Natural killer cell treated with Interleukin-12 subunit alpha and Interleukin-12 subunit beta and Interleukin-15 and Interleukin-18, amount 100 ng/mL, for 72 hours (primary cell): ENCODE data around the gene CDC40. TPM values are rescaled to one million over a fixed set of nuclear protein-coding genes. Genes with fewer than 3 reads are reported as not detected.

Source experiments
- ATAC-seq, 2 donors: fragments of 150-1000 bp; cut with Tn5 transposase in 1 of 2; sonication (Bioruptor Pico), chemical (Tn5 transposase) in 1 of 2; 2 replicates each; pipeline ENCODE4 v1.10.0; 2021
- DNase-seq: peaks from one replicate; pipeline ENCODE4 v3.0.0; 2022; ENCODE audit warnings: low spot score
- H3K27ac Mint-ChIP-seq, 2 donors: 1 replicate in 1 of 2; 2 replicates in 1 of 2; pipeline ENCODE4 v1.8.0; 2022; ENCODE audit warnings: mixed read lengths in 2 of 2, mild to moderate bottlenecking in 1 of 2, moderate library complexity in 1 of 2
- H3K27me3 Mint-ChIP-seq, 2 donors: 1 replicate in 1 of 2; 2 replicates in 1 of 2; pipeline ENCODE4 v1.8.0; 2022; ENCODE audit warnings: mixed read lengths in 2 of 2
- H3K36me3 Mint-ChIP-seq: one replicate; pipeline ENCODE4 v1.8.0; 2022; ENCODE audit warnings: mixed read lengths
- H3K4me1 Mint-ChIP-seq, 2 donors: 1 replicate in 1 of 2; 2 replicates in 1 of 2; pipeline ENCODE4 v1.8.0; 2022; ENCODE audit warnings: low read depth in 2 of 2, mixed read lengths in 2 of 2, mild to moderate bottlenecking in 1 of 2
- H3K4me3 Mint-ChIP-seq: one replicate; pipeline ENCODE4 v1.8.0; 2022; ENCODE audit warnings: mixed read lengths
- H3K9me3 Mint-ChIP-seq: 2 replicates; pipeline ENCODE4 v1.8.0; 2022; ENCODE audit warnings: mixed read lengths
- total RNA-seq, 2 donors: library from RNA; stranded (reverse); gene quantifications; one replicate each; pipeline ENCODE4 v1.2.3, GENCODE V29; 2022

Gene CDC40
- total RNA-seq = 10 to 100 TPM; 26.0 to 30.6 TPM

DNA sequence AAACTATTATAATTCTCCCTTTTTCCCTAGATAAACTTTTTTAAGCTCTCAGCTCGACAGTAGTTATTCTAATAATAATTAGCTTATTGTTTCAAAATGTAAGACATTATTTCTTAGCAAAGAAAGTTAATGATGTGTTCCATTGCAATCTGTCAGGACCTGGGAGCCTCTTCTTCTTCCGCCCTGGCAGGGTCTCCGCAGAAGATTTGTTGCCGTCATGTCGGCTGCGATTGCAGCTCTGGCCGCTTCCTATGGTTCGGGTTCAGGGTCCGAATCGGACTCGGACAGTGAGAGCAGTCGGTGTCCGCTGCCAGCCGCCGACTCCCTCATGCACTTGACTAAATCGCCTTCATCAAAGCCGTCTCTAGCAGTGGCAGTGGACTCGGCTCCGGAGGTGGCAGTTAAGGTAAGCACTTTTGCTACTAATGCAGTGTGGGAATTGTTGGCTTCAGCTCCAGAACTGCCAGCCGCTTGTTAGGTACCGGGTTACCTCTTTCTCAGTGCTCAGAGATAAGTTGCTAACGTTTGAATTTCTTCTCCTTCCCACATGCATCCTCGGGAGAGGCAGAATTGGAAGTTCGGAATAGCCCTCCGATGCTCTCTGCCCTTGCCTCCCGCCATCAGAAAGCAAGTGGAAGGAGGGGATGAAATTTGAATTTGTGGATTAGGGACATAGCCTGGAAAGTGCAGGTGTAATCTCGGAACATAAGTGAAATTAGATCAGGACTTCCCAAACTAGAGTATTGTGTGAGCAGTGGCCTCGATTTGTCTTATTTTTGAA is at the start of gene CDC40:
Gene CDC40, plus strand, starts transcription at position 200 of the 781 bp plus-strand sequence. Its CDS starts 18 bp downstream, at position 218.
- H3K9me3 Mint-ChIP-seq = no peaks in the 10 kb centered on the region
- no peak within 1 kb of the TSS for H3K27ac Mint-ChIP-seq
- H3K4me3 Mint-ChIP-seq = no peak within 1 kb of the TSS
- H3K27me3 Mint-ChIP-seq = peaks cover 5 to 18% of the 10 kb centered on the region in 2 donors
- ATAC-seq (peak; percentile 73 to 78), DNase-seq (peak; percentile 64)
- H3K4me1 Mint-ChIP-seq = peaks cover 4 to 9% of the 10 kb centered on the region in 2 donors
- H3K36me3 Mint-ChIP-seq = no peaks in the 10 kb centered on the region

DNA sequence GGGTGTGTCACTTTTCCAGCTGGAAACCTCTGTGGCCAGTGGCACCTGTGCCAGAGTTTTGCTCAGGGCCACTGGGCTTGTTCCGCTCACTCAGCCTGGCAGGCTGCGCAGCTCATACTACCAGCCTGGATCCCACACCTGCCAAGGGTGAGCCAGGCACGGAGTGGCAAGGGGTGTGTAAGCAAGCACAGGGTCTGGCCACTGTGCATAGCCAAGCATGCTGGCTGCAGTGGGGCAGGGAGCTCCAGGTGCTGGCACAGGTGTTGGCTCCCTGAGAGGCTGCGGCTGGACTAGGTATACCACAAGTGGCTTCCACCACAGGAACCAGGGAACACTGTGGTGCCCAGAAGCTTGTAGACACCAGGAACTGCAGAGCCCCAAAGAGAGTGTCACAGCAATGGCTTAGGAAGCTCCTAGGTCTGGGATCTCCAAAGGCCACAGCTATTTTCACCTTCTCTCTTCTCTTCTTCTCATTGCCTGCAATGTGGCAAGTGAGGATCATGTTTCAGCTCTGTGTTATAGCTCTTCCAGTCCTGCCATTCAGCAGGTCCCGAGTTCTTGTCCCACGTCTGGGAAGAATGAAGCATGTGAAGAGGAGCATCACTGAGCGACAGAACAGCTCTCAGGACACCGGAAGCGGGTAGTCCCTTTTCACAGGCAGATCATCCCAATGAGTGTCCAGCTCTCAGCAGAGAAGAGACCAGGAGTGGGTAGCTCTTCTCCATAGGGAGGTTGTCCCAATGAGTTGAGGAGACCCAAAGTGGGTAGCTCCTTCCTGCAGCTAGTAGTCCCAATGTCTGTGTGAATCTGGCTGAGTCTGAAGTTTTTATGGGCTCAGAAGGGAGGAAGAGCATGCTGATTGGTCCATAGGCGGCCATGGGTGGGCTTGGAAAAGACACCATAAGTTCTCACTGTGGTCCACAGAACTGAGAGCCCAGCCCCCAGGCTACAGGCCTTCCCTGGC is 42.0 kb upstream of the CDC40 start:
- H3K4me1 Mint-ChIP-seq = peaks cover 0 to 4% of the 10 kb centered on the region in 2 donors
- no peak overlapping the region for H3K4me3 Mint-ChIP-seq
- H3K27me3 Mint-ChIP-seq = peaks cover 32 to 52% of the 10 kb centered on the region in 2 donors
- ATAC-seq = peak in 1 of 2 donors; percentile 28
- H3K9me3 Mint-ChIP-seq = no peaks in the 10 kb centered on the region
- no peak for DNase-seq
- H3K36me3 Mint-ChIP-seq = no peaks in the 10 kb centered on the region
- H3K27ac Mint-ChIP-seq = no peak overlapping the region

DNA sequence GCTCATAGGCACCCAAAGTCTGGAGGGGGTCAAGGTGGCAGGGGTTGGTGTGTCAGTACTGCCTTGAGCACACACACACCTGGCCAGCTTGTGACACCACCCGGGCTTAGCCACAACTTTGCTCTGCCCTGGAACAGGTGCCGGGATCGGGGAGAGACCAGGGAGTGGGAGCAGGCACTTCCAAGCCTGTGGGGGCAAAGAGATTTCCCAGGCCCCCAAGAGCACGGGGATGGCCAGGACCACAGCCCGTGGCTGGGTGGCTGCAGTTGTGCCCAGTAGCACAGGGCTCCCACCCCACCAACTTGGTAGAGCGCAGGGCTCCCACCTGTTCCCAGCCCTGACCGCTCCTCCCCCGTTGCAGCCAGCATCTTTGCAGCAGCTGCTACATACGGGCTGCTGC is 41.2 kb upstream of the CDC40 start:
- H3K27ac Mint-ChIP-seq = no peak overlapping the region
- H3K27me3 Mint-ChIP-seq = peaks cover 30 to 44% of the 10 kb centered on the region in 2 donors
- H3K4me1 Mint-ChIP-seq = peaks cover 0 to 4% of the 10 kb centered on the region in 2 donors
- ATAC-seq = no peak
- no peak for DNase-seq
- no peaks in the 10 kb centered on the region for H3K9me3 Mint-ChIP-seq
- H3K36me3 Mint-ChIP-seq = no peaks in the 10 kb centered on the region
- H3K4me3 Mint-ChIP-seq = no peak overlapping the region

DNA sequence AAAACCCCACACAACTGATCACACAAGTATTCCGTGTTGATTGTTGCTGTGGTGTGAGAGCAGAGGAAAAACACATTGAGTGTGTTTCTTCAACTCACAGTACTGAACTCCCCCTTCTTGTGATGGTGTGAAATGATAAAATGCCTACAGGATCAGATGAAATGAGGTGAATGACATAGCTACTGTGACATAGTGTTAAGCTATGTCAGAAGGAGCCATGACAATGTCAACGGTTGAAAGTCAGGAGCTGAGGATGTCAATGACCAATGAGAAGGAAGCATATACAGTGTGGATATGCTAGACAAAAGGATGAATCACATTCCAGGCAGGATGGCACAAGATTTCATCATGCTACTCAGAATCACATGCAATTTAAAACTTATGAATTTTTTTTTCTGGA is 39.6 kb upstream of the CDC40 start:
- ATAC-seq (no peak), DNase-seq (no peak)
- Mint-ChIP-seq H3K27ac (no peak overlapping the region), H3K36me3 (no peaks in the 10 kb centered on the region), H3K4me1 (peaks cover 0 to 4% of the 10 kb centered on the region in 2 donors), H3K9me3 (no peaks in the 10 kb centered on the region), H3K27me3 (peaks cover 25 to 37% of the 10 kb centered on the region in 2 donors), H3K4me3 (no peak overlapping the region)

- peaks cover 10 to 33% of the 10 kb centered on the region in 2 donors for H3K27me3 Mint-ChIP-seq
- DNase-seq (no peak), ATAC-seq (no peak)
- no peaks in the 10 kb centered on the region for H3K4me1 Mint-ChIP-seq
- no peak overlapping the region for H3K4me3 Mint-ChIP-seq
- no peaks in the 10 kb centered on the region for H3K36me3 Mint-ChIP-seq
- no peaks in the 10 kb centered on the region for H3K9me3 Mint-ChIP-seq
- H3K27ac Mint-ChIP-seq = no peak overlapping the region
Measured at GRCh38 chr6:110147870-110148269, 32.4 kb upstream of the CDC40 start.

- Mint-ChIP-seq H3K27me3 (peaks cover 19 to 51% of the 10 kb centered on the region in 2 donors), H3K36me3 (peaks cover 4% of the 10 kb centered on the region), H3K4me3 (no peak overlapping the region), H3K4me1 (no peaks in the 10 kb centered on the region), H3K9me3 (no peaks in the 10 kb centered on the region), H3K27ac (no peak overlapping the region)
- ATAC-seq (no peak), DNase-seq (no peak)
Measured at GRCh38 chr6:110158479-110158878, 21.7 kb upstream of the CDC40 start.

DNA sequence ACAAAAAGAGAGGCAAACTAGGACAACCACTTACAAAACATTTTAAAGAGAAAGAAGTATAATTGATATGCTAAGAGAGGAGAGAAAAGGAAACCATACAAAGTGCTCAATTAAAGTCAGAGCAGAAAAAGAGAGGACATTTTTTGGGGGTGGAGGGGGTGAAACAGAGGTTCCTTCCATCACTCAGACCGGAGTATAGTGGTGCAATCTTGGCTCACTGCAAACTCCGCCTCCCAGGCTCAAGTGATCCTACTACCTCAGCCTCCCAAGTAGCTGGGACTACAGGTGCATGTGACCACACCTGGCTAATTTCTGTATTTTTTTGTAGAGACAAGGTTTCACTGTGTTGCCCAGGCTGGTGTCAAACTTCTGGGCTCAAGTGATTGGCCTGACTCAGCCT is 10.1 kb upstream of the CDC40 start:
- ATAC-seq (no peak), DNase-seq (no peak)
- Mint-ChIP-seq H3K27me3 (peaks cover 9 to 31% of the 10 kb centered on the region in 2 donors), H3K4me3 (no peak overlapping the region), H3K4me1 (no peaks in the 10 kb centered on the region), H3K27ac (no peak overlapping the region), H3K9me3 (no peaks in the 10 kb centered on the region), H3K36me3 (no peaks in the 10 kb centered on the region)

DNA sequence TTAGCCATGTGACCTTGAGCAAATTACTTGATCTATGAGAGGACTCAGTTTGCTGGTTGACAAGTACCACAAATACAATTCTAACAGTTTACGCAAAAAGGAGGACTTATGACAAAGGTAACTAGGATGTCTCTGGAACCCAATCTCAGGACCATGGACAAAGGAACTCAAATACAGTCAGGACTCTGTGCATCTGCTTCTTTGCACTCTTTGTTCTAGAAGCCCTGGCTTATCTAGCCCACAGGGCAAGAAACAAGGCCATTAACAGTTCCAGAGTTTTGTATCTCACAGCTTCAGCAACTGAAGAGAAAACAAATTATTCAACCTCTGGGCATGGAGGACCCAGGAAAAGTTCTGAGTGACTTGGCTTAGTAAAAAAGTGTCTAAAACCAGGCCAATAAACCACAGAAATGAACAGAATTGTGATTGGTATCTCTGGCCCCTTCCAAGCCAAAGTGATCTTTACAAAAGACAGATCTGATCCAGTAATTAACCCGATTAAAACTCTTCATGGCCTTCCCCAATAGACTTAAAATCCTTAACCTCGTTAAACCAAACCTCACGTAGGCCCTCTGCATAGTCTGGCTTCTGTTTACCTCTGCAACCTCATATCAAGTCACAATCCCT is 6.6 kb upstream of the CDC40 start:
- DNase-seq = no peak
- Mint-ChIP-seq H3K36me3 (no peaks in the 10 kb centered on the region), H3K4me3 (no peak overlapping the region), H3K9me3 (no peaks in the 10 kb centered on the region), H3K27me3 (peaks cover 12 to 43% of the 10 kb centered on the region in 2 donors), H3K4me1 (peaks cover 4 to 5% of the 10 kb centered on the region in 2 donors), H3K27ac (no peak overlapping the region)
- no peak for ATAC-seq

GRCh38 chr6:110178626-110179405 is 1.4 kb upstream of the CDC40 start:
- Mint-ChIP-seq H3K9me3 (no peaks in the 10 kb centered on the region), H3K4me3 (no peak overlapping the region), H3K27me3 (peaks cover 10 to 34% of the 10 kb centered on the region in 2 donors), H3K4me1 (peaks cover 4 to 7% of the 10 kb centered on the region in 2 donors), H3K27ac (peak overlapping the region; percentile 6 to 20), H3K36me3 (no peaks in the 10 kb centered on the region)
- peak; percentile 61 to 75 for ATAC-seq
- peak; percentile 81 for DNase-seq

DNA sequence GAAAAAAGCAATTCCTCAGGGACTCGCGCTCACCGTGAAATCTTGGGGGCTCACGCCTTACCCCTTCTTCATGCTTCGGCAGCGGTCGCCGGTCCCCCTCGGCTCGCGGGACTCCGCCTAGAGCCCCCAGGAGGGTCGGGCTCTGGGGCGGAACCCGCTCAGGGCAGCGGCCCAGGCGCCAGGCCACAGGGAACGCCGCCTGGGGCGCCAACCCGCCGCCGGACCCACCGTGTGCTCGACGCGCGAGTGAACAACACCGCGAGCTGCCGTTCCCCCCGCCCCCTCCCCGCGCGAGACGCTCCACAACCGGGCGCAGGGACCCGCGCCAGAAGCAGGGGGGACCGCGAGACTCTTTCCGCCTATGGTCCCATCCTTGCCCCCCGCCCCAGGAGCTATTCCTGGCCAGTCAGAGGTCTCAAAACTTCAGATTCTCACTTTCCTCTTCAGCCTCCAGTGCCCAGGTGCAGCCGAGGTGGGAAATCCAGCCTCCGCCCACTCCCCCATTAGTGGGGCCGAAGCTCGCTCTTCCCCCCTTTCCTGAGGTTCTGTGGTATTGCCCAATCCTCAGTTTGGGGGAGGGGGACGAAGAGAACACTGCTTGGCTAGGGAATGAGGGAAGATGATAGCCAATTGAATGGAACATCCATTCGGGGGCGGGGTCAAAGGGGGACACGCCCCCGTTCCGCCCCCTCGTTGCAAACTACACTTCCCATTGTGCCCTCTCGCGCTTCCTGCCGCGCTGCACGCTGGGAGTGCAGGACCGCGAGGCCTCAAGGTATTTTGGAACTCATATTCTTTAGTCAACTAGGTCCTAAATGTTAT is 610 bp upstream of the CDC40 start, which contains the start of gene WASF1:
Gene WASF1, minus strand, starts transcription at position 265 of the 822 bp plus-strand sequence. CDS start 52,069 bp downstream, outside the sequence.
- peak within 1 kb of the TSS; percentile 6 to 20 for H3K27ac Mint-ChIP-seq
- H3K4me3 Mint-ChIP-seq = no peak within 1 kb of the TSS
- peaks cover 10 to 26% of the 10 kb centered on the region in 2 donors for H3K27me3 Mint-ChIP-seq
- peaks cover 4 to 7% of the 10 kb centered on the region in 2 donors for H3K4me1 Mint-ChIP-seq
- H3K9me3 Mint-ChIP-seq = no peaks in the 10 kb centered on the region
- peak; percentile 93 for DNase-seq
- H3K36me3 Mint-ChIP-seq = no peaks in the 10 kb centered on the region
- ATAC-seq = peak; percentile 97 to 98

DNA sequence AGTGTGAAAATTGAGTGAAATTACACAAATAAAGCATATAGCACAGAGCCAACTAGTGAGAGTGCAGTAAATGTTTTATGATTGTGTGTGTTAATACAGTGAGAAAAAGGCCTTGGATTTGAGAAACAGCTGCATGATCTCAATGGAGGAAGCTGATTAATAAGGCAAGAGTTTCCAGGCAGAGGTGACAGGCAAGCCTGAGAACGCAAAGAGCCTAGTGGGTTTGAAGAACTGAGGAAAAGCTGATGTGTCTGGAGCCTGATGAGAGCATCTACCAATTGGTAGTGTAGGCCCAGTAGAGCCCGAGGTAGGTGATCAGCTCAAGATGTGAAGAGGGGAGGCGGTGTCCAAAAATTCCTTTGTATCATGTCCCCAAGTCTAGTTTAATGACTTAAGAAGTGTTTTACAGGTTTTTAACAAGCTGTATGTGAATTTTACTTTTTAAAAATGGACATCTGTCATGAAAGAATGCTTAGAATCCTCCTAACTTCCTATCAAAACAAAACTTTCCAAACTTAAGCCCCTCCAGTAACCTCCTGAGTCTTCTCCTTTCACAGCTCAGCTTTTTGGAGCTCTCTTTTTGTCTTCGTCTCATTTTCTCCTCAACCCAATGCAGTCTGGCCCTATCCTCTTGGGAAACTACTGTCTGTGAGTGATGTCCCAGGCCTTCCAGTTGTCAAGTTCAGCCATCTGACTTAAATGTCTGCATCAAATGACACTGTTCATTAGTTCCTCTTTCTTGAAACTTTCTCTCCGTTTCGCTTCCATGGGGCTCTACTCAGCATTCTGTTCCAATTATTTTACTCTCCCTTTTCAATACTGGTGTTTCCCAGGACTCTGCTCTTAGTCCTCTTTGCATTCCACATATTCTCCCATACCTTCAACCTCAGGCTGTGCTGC is 1.2 kb downstream of the CDC40 start:
- Mint-ChIP-seq H3K27me3 (peaks cover 2 to 16% of the 10 kb centered on the region in 2 donors), H3K4me3 (no peak overlapping the region), H3K36me3 (no peaks in the 10 kb centered on the region), H3K4me1 (peaks cover 9 to 18% of the 10 kb centered on the region in 2 donors), H3K27ac (no peak overlapping the region), H3K9me3 (no peaks in the 10 kb centered on the region)
- ATAC-seq (no peak), DNase-seq (no peak)
